ENCODE results near the gene GCNA.
"Not testable (repeated sequence)": the region's sequence is repeated elsewhere in the genome, so short reads cannot be mapped to it uniquely, and the experiment has no call there.

Gene GCNA

DNA sequence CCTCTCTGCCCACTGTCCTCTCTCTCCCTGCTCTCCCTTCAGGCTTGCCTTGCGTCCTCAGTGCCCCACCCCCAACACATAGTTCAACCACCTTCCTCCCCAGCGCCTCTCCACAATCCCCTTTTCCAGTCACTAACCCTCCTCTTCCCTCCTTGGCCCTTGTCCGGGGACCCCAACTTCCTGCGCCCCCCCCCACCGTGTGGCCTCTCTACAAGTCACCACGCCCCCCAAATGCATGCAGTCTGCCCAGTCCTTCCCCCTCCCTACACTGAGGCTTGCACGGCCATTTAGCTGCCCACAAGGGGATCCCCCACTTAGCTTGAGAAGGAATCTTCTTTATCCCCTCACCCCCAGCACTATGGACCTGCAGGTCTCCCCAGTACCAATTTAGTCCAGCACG lies 39.5 kb downstream of the GCNA start:
- DNase-seq = no peak

DNA sequence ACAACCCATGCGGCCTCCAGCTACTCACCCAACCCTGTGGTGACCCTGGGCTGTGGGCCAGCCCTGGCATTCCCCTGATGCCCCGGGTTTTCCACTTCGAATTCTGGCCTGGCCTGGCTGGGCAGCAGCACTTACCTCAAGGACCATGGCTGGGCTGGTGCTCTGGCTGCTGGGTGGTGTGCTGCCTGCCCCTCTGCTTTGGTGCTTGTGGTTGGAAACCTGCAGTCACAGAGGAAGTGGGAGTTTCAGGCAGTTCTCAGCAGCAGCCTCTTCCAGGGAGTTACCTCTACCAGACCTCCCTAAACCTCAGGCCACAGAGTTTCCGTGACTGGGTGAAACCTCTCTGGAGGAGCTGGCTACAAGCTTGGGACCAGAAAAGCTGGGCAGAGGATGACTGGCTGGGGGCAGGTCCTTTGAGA lies 40.1 kb downstream of the GCNA start, which contains the start of gene CXCR3:
CXCR3 (minus strand) TSS at position 209 of the 419 bp plus-strand sequence; CDS start at position 147, 62 bp downstream.
- no peak for DNase-seq

DNA sequence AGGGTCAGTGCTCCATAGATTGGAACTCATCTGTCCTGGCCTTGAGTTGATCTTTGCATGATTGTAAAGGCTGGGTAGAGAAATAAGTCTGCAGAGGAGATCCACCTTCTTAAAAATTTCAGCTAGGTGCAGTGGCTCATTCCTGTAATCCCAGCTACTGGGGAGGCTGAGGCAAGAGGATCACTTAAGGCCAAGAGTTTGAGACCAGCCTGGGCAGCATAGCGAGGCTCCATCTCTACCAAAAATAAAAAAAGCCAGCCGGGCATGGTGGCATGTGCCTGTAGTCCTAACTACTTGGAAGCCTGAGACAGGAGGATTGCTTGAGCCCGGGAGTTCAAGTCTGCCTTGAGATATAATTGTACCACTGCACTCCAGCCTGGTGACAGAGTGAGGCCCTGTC lies 40.5 kb downstream of the GCNA start:
- no peak for DNase-seq

DNA sequence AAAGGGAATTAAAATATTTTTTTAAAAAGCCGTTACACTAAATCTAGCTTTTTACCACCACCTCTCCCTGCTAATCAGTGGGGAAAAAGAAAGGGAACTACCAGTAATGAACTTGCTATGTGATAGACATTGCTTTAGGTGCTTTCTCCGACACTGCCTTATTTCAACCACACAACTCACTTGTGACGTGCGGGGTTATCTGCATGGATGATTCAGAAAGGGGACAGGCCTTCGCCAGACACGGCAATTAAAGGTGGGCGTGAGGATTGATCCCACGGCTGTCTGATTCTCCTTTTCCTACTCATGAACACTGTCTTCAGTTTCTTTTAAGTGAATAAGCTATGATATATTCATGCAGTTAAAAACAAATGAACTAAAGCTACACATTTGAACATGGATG lies 41.0 kb downstream of the GCNA start:
- DNase-seq = no peak

DNA sequence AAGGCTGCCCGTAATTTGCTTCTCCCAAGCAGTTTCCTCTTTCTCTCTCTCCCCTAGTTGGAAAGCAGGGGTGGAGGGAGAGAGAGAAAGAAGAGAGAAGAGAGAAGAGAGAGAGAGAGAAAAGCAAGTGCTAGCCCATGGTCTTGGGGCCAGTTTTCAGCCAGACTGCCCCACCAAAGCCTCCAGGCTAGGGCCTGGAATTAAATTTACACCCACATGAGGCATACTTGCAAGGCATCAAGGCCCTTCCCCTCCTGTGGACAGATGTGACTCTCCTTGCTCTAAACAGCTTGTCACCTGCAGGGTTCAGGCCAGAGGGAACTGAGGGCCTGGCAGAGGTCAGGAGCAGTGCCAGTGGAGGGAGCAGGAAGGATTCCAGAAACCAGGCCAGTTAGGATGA lies 41.7 kb downstream of the GCNA start:
- DNase-seq = no peak

DNA sequence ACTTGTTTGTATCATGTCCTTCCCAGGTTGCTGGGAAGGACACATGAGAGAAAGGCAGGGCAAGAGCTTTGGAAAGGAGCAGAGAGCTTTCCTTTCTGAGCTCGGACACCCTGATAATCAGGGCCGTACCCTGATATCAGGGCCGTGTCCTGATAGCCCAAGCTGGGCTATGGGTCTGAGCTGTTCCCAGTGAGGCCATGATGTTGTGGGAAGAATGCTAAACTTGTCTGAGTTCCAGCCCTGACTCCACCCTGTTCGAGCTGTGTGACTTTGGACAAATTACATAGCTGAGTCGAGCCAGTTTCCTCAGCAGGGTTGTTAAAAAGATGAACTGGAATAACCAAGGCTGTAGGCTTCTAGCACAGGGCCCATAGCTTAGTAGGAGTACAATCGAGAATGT lies 43.4 kb downstream of the GCNA start:
- no peak for DNase-seq

DNA sequence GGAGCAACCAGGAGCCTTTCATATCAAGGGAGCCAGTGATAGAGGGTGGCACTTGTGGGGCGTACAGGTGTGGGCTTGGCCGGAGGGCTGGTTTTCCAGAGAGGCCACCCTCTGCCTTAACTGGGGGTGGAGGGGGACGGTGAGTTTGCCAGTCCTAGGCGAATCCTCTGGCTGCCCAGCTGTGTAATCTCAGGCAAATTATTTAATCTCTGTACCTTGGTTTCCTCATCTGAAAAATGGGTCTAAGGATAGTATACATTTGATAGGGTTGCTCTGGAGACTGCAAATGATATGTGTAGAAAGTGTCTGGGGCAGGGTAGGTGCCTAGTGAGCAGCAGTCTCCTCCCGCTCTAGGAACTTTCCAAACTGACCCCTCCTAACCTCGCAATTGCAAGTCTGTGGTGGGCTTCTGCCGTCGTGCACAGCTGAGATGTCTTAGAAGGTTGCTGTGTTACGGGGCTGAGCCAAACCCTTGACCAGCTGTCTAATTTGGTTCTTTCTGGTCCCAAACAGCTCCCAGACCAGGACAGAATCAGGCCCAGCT lies 43.9 kb downstream of the GCNA start:
- DNase-seq = no peak

DNA sequence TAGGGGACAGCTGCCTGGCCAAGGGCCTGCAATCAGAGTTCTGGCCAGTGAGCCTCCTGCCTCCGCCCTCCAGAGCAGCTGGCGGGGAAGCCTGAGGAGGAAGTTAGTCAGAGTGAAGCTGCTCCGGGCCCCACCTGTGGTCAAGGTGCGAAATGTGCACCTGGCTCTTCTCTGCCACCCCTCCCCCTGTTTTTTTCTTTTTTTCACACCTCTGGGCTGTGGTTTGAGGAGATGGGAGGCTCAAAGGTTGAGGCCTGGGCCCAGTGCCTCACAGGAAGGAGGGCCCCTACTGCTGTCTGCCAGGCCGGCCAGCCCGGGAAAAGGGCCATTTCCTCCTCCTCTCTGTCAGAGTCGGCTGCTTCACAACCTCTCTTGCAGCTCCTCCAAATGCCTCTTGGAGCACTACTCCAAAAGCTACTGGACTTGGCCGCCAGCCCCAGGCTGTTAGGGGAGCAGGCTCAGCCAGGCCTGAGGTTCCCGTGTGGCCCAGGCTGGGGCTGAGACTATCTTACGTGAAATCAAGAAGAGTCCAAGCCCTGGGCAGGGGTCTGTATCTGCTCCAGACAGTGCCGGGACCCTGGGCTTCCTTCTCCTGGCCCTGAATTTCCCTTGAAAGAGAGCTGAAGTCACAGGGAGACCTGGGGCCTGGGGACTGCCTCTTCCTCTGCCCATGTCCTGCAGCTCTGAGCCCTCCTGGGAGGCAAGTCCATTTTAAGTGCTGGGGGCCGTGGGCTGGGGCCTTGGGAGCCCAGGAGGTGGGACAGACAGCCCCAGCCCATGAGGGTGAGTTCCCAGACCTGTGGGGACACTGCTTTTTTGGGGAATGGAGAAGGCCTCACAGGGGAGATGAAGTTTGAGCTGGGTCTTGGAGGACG lies 44.6 kb downstream of the GCNA start:
- DNase-seq = no peak

DNA sequence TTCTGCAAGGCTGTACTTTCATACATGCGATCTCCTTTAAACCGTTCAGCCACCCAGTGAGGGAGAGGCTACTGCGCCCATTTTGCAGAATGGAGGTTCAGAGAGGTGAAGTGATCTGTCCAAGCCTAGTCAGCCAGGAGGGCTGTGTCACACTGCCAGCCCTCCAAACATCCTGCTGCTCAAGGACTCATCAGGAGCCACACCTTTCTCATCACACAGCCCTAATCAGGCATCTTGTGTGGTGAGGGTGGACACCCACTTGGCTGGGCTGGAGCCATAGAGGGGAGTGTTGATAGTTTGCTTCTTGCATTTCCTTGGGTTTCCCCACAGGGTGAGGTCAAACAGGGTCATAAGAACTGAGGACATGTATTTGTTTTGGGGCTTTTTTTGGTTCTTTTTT lies 45.5 kb downstream of the GCNA start:
- no peak for DNase-seq

DNA sequence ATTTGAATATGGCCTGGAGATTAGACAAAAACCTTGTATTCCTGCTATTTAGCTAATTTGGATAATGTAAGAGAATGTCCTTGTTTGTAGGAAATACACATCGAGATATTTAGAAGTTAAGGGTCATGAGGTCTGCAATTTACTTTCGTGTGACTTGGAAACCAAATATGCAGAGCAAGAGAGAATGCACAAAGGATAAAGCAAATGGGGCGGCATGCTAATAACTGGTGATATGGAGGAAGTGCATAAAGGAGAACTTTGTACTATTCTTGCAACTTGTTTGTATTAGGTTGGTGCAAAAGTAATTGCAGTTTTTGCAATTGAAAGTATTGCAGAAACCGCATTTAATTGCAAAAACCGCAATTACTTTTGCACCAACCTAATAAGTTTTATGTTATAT lies 47.2 kb downstream of the GCNA start:
- DNase-seq = no peak

DNA sequence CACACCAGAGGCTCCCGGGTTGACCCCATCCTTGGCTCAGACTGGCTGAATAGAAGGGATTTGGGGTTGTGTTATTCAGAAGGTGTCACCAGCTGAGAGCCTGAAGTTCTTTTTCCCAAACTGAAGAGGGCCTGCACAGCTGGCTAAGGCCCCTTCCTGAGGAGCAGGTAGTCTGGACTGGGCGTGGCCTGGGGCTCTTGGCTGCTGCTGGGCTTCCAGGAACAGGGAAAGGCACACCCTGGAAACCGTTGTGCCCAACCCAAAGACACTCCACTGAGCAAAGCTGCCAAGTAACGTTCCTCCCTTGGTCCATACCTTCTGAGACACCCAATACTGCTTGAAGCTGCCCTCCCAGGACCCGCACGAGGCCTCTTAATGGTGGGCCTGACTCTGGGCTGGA lies 48.3 kb downstream of the GCNA start:
- no peak for DNase-seq

DNA sequence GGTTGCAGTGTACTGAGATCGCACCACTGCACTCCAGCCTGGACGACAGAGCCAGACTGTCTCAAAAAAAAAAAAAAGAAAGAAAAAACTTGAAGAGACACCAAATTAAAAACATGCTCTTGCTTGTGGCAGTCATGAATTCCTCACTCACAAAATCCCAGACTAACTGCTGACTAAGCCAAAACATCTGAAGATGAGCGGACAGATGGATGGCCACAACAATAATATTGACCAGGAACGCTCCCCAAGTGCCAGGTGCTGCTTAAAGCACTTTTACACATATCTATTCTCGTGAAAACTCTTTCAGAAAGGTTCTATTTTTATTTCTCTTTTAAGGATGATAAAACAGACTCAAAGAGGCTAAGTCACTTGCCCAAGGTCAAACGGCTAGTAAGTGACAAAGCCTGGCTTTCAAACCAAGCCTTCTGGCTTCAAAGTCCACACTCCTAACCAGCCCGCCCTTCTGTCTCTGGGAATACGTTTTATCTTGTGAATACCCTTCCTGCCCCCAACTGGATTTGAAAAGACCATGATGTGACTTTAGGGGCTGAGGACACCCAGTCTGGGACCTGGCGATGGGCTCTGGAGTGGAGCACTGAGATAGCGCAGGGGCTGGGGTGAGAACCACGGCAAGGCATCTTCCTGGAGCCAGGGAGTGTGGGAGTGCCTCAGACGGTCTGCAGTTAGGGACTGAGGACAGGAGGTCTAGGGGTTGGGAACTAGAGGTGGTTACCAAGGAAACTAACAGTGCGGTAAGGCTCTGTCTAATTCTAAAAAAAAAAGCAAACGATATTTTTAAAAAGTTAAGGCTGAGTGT lies 49.6 kb downstream of the GCNA start:
- no peak for DNase-seq

DNA sequence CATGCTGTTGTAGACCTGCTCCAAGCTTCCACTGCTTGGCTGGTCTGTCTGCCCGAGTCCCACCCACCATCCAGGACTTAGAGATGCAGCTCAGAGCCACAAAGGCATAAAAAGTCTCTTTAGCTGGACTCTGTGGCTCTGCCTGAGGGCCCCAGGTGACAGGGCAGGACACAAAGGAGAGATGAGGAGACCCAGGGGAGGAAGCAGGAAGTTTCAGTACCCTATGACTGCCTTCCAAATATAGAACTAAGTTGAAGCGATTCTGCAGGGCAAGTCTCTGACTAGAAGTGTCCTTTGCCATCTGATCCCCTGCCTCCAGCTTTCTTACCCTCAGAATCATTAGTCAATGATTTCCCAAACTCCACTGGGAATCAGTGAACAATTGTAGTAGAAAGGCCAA lies 51.2 kb downstream of the GCNA start:
- DNase-seq = no peak

DNA sequence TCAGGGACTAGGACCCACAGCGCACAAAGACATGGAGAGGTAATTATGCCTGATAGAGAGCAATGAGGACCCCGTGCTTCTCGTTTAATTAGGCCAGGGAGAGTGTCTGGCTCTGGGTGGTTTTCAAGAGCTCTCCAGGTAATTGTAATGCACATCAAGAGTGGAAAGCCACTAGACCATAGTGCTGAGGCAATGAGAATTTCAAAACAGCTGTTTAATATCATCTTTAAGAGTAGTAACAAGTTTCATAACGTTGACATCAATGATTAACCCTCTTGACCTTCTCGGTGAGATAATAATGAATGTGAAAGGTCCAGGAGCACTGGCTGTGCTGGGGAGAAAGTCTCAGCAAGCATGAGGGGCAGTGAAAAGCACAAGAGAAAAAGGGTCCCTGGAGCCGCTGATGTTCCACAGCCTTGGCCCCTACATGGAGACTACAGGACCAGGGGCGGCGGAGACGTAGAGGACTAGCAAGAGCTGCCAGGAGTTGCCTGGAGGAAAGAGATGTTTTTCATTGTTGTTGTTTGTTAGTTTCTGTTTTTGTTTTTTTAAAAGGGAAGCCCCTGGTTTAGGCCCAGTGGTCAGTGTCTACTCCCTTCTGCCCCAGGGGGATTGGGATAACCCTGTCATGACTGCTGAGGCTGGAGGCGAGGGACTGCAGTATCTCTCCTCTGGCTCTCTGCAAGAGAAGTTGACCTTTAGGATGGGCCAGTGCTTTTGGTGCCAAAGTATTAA lies 54.9 kb downstream of the GCNA start:
- DNase-seq = no peak

DNA sequence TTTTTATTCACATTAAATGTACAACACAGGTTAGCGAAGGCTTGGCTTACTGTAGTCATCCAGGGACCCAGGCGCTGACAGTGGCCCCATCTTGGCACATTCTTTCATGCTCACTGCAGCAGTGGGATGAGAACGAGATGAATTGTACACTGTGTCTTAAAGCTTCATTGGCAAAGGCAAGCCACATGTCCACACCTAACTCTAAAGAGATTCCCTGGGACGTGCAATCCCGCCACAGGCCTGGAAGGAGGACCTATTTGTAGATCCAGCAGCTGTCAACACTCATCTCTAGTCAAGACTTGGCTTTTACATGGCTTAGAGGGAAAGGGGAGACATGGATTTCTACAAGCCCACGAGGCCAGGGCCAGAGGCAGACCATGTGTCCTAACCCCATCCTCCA lies 56.1 kb downstream of the GCNA start:
- DNase-seq = no peak

DNA sequence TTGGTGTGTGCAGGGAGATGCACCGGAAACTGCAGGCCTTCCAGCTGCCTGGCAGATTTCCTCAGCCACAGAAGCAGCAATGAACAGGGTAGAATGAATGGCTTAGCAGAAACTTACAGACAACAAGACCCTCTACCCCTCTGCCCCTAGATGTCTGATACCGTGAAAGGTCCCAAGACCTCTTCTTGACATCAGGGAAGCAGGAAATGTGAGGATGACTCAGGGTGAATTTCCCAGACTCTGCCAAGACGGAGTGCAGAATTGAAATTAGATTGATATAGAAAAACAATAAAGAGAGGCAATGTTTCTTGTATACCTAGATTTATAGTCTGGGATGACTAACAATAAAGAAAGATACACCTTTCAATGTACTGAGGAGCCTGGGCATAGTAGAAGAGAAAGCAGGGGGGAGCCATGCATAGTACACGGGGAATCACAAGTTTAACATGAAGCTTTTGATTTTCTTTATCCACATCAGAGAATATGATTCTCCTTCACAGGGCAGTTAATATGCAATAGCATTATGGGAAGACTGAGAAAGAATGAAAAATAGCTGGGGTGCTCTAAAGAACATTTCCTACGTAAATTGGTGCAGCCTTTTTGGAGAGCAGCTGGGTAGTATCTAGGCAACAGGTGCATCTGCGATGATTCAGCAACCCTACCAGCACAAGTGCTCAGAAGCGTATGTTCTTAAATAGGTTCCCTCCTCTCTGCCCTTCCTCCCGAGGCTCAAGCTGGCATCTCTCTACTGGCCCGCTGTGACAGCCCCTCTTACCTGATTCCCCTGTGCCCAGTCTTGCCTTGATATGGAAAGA lies 58.4 kb downstream of the GCNA start:
- no peak for DNase-seq

DNA sequence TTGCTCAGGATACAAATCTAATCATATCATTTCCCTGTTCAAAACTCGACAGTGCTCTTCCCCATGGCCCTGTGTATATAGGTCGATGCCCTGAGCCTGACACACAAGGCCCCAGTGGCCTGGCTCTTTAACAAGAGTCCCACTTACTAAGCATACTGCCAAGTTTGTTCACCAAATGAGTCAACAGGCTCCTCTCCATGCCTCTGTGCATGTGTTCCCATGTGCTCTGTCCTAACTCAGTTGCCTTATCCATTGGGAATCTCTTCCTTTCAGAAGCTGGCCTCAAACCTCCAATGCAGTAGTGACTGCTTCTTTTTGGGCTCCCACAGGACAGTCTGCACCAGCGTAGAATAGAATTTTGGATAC lies 59.0 kb downstream of the GCNA start:
- DNase-seq = no peak

DNA sequence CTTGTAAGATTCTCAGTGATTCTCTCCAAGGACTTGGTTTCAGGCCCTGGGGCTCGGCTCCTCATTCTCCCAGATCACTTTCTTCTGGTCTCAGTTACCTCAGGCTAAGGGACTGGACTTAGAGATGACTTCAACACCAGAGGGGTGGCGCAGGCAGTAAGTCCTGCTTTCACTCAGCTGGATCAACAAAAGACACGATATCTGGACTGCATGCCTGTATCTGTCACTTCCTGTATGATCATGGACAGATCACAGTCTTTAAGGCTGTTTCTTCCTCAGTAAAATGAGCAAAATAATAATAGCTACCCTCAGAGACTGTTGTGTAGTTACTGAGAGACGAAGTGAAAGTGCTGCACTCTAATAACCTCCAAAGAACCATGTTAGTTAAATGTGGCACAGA lies 59.6 kb downstream of the GCNA start:
- DNase-seq = no peak

DNA sequence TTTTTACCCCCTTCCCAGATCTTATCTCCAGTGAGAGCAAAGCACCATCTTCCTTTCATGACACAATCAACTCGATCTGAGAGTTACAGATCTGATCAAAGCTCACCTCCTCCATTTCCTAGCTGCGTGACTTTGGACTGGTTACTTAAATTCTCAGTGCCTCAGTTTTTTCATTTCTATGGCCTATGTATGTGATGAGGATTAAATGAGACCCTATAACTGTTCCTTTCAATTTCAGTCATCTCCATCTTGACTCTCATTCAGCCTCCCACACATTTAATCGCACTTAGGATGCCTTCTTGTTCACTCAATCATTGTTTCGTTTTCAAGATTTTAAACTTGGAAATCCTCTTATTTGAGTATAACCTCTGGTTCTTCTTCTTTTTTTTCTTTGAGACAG lies 60.2 kb downstream of the GCNA start:
- no peak for DNase-seq

DNA sequence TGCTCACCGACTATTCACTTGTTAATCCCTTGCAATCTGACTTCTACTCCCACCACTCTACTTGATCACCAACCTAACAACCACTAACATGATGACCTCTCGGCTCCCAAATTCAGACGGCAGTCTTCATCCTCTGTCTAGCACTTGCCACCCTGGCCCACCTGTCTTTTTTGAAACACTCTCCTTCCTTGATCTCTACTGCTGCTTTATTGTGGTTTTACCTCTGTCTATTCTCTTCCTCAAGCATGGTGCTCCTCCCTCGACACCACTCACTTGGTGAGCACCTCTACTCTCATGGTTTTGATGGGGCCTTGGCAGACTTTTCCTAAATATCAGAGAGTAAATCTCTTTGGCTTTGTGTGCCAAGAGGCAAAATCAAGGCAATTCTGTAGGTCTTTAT lies 61.8 kb downstream of the GCNA start:
- no peak for DNase-seq

DNA sequence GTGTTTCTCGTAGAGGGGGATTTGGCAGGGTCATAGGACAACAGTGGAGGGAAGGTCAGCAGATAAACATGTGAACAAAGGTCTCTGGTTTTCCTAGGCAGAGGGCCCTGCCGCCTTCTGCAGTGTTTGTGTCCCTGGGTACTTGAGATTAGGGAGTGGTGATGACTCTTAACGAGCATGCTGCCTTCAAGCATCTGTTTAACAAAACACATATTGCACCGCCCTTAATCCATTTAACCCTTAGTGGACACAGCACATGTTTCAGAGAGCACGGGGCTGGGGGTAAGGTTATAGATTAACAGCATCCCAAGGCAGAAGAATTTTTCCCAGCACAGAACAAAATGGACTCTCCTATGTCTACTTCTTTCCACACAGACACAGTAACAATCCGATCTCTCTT lies 66.2 kb downstream of the GCNA start:
- DNase-seq = not testable (repeated sequence)

DNA sequence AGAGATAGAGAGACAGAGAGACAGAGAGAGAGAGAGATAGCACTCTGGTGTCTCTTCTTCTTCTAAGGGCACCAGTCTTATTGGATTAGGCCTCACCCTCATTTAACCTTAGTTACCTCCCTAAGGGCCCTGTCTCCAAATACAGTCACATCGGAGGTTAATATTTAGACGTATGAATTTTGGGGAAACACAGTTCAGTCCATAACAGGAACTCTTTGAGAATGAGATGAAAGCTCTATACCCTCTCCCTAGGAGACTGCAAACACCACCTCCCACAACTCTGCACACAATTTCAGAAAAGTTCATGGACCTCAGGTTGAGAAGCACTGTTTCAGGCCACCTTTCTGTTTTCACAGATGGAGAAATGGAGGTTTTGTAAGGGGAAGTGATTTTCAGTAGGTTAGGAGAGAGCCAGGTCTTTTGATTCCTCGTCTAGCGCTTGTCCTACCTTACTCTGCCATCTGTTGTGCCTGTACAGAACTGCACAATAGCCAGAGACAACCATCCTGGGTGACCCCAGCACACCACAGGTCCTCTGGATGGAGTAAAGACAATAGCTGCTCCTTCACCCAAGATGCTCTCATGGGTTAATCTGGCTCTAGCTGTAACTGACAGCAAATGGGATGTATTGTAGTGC lies 72.2 kb downstream of the GCNA start:
- no peak for DNase-seq
